HG03442 (cell line): ENCODE measurements around the gene EML4.
A peak's percentile ranks its signal among the peaks of the same experiment; 100 is the strongest.
"Not testable (repeated sequence)": the region's sequence is repeated elsewhere in the genome, so short reads cannot be mapped to it uniquely, and the experiment has no call there.

ENCODE experiments used
- ATAC-seq: cut with Tn5 transposase; IDR thresholded peaks from one replicate; pipeline ENCODE4 v1.9.1; 2021; ENCODE audit warnings: mild to moderate bottlenecking, moderate library complexity; ENCODE audit not compliant: unreplicated experiment

The EML4 gene

GRCh38 chr2:42169100-42169873 lies at the start of gene EML4:
Gene EML4 (plus strand): TSS chr2:42169353. CDS start chr2:42169612, 259 bp downstream.
- ATAC-seq: peak; percentile 75

- ATAC-seq: no peak
Measured at GRCh38 chr2:42123426-42123825, 45.7 kb upstream of the EML4 start.

GRCh38 chr2:42124011-42124785 lies 45.0 kb upstream of the EML4 start:
- ATAC-seq: peak; percentile 52

- ATAC-seq: no peak
Measured at GRCh38 chr2:42125841-42126594, 43.1 kb upstream of the EML4 start.

- not testable (repeated sequence) for ATAC-seq
Measured at GRCh38 chr2:42126873-42127272, 42.3 kb upstream of the EML4 start.

GRCh38 chr2:42127425-42128424 lies 41.4 kb upstream of the EML4 start:
- peak; percentile 76 for ATAC-seq

GRCh38 chr2:42128721-42129486 lies 40.2 kb upstream of the EML4 start:
- peak; percentile 16 for ATAC-seq

- no peak for ATAC-seq
Measured at GRCh38 chr2:42129487-42129852, 39.7 kb upstream of the EML4 start.

- no peak for ATAC-seq
Measured at GRCh38 chr2:42129947-42130346, 39.2 kb upstream of the EML4 start.

- ATAC-seq: not testable (repeated sequence)
Measured at GRCh38 chr2:42130858-42131257, 38.3 kb upstream of the EML4 start.

- ATAC-seq: no peak
Measured at GRCh38 chr2:42132191-42132965, 36.8 kb upstream of the EML4 start.

- ATAC-seq: peak; percentile 83
Measured at GRCh38 chr2:42132966-42133641, 36.0 kb upstream of the EML4 start.

- ATAC-seq: no peak
Measured at GRCh38 chr2:42133771-42134195, 35.4 kb upstream of the EML4 start.

GRCh38 chr2:42134401-42134932 lies 34.7 kb upstream of the EML4 start:
- ATAC-seq: not testable (repeated sequence)

- no peak for ATAC-seq
Measured at GRCh38 chr2:42135381-42136312, 33.5 kb upstream of the EML4 start.

GRCh38 chr2:42136782-42137124 lies 32.4 kb upstream of the EML4 start:
- no peak for ATAC-seq
